Activated CD4-positive, alpha-beta T cell treated with anti-CD3 and anti-CD28 coated beads, Interleukin-2, amount 50 U/mL, for 48 hours (primary cell): ENCODE results near the gene IL3RA.
A peak's percentile ranks its signal among the peaks of the same experiment; 100 is the strongest.

ENCODE experiments used
- DNase-seq, 2 experiments: peaks; one replicate each; pipeline ENCODE4 v3.0.0-alpha.2; 2020

Gene IL3RA

DNA sequence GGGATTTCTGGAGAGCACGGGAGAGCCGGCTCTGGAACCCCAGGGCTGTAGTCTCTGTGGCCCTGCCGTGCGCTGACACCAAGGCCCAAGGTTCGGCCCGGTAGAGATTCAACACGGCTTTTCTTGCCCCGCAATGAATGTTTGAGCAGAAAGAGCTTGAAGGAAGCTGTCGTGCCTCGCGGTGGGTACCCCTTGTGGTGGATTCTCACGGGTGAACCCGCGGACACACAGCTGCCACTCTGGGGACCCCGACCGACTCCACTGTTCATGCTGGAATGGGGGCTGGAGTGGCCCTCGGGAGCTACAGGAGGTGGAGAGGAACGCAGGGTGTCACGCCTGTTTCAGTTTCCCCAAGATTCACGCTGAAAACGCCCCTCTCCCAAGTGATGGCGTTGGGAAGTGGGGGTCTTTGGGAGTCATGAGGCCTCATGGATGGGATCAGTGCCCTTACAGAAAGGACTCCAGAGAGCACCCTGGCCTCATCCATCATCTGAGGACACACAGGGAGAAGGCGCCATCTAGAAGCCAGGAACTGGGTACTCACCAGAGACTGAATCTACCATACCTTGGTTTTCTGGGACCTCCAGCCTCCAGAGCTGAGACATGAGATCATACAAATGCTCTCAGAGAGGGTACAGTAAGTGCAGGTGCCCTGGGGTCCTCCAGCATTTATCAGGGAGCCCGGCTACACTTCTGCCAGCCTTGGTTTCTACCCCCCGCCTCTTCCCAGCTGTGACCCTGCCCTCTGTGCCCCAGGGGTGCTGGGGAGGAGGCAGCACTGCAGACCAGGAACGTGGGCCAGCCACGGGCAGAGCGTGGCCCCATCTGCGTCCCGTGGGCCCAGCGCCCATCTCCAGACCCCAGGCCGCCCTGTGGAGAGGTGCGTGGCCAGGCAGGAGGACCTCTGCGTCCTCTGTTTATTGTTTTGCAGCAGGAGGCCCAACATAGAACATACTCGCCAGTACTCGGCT is 49.0 kb downstream of the IL3RA start:
- DNase-seq, result no peak

DNA sequence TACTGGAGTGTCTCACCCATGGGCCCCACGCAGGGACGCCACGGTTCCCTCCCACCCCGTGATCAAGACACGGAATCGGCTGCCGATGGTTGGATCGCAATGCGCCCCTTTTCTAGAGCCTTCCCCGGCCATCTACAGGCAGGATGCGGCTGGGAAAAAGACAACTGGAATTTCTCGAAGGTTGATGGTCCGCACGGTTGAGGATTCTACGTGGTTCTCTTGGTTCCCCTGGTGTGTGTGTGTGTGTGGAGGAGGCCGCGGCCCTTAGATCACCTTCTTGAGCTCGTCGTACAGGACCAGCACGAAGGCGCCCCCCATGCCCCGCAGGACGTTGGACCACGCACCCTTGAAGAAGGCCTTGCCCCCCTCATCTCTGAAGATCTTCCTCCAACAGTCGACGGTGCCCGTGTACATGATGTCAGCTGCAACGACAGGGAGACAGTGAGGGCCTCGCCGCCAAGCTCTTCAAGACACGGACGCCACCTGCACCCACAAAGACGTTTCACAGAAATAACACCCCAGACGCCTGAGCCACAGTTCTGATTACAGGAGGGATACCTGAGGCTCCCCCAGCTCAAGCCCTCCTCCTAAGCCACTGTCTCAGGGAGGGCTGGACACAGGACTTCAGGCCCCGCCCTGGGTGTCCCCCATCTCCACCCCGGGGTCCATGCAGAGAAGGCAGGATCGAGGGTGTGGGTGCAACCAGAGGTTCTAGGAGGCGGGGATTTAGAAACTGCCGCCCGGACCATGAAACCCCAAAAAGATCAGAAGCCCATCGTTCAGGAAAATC is 49.9 kb downstream of the IL3RA start:
- DNase-seq, result no peak

- DNase-seq, result no peak
Measured at GRCh38 chrX:1387141-1387776, 50.7 kb downstream of the IL3RA start.

- no peak for DNase-seq
Measured at GRCh38 chrX:1388651-1389050, 52.1 kb downstream of the IL3RA start.

GRCh38 chrX:1389181-1389992 is 52.8 kb downstream of the IL3RA start:
- DNase-seq, result no peak

DNA sequence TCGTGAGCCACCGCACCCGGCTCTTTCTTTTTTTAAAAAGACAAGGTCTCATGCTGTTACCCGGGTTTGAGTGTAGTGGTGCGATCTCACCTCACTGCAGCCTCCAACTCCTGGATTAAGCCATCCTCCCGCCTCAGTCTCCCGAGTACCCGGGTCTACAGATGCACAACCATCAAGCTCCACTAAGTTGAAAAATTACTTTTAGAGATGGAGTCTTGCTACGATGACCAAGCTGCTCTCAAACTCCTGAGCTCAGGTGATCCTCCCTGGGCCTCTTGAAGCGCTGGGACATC is 53.4 kb downstream of the IL3RA start:
- DNase-seq, result no peak

- DNase-seq, result no peak
Measured at GRCh38 chrX:1390621-1391369, 54.2 kb downstream of the IL3RA start.

DNA sequence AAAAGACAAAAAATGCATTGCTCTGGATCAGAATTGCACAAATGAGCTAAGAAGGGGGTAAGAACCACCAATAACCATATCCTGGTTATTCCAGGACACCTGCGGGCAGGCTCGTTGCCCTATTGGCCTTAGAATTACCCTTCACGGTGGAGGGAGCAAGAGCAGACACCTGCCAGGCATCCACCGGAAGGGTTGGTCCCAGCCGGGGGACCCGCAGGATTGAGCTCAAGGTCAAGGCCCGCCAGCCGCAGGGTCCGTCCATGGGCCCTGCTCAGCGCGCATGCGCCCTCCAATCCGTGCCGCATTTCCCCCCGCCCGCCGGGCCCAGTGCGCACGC is 54.8 kb downstream of the IL3RA start:
- no peak for DNase-seq

DNA sequence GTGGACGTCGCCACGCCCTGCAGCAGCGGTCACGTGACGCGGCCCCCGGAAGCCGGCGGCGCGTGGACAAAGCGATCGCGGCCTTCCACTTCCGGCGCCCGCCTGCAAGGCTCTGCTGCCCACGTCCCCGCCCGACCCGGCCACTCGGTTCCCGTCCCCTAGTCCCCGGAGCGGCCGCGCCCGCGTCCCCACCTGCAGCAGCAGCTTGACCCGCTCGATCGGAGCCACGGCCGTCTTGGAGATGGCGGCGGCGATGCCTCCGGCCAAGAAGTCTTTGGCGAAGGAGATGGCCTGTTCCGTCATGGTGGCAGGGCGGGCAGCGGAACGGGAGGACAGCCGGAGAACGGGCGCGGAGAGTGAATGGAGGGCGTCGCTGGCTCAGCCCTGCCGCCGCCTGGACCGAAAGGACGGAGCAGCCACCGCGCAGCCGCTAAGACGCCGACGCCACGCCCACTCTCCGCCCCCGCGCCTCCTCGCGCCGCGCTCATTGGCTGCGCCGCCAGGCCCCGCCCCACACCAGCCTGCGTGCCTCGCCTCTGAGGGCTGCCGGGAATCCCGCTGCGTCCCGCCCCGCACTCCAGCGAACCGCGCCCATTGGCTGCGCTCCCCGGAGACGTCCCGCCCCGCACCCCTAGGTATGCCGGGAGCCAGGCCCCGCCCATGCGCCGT is 55.3 kb downstream of the IL3RA start, which contains the start of gene SLC25A6:
TSS of gene SLC25A6 (minus strand) at position 407 of the 669 bp plus-strand sequence. CDS start at position 303, 104 bp downstream.
- peak; percentile 99 for DNase-seq

GRCh38 chrX:1392376-1393068 is 55.9 kb downstream of the IL3RA start:
- peak; percentile 60 to 66 for DNase-seq

DNA sequence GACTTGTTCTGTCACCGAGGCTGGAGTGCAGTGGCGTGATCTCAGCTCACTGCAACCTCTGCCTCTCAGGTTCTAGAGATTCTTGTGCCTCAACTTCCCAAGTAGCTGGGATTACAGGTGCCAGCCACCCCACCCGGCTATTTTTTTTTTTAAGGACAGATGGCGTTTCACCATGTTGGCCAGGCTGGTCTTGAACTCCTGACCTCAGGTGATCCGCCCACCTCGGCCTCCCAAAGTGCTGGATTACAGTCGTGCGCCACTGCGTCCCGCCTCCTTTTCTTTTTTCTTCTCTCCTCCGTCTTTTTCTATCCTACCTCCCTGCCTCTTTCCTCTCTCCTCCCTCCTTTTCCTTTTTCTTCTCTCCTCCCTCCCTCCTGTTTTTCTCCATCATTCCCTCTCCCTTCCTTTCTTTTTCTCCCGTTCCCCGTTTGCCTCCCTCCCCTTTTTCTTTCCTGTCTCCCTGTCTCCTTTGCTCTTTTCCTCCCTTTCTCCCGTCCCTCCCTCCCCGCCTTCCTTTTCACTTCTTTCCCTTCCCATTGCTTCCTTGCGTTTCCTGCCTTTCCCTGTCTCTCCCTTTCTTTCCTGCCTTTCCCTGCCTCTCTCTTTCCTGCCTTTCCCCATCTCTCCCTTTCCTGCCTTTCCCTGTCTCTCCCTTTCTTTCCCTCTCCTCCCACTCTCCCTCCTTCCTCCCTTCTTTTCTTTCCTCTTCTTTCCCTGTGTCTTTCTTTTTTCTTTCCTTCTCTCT is 57.5 kb downstream of the IL3RA start:
- no peak for DNase-seq

- DNase-seq, result peak in 1 of 2 experiments; percentile 5
Measured at GRCh38 chrX:1394731-1395501, 58.3 kb downstream of the IL3RA start.

- DNase-seq, result no peak
Measured at GRCh38 chrX:1395646-1396216, 59.1 kb downstream of the IL3RA start.

GRCh38 chrX:1397001-1397400 is 60.4 kb downstream of the IL3RA start:
- no peak for DNase-seq

DNA sequence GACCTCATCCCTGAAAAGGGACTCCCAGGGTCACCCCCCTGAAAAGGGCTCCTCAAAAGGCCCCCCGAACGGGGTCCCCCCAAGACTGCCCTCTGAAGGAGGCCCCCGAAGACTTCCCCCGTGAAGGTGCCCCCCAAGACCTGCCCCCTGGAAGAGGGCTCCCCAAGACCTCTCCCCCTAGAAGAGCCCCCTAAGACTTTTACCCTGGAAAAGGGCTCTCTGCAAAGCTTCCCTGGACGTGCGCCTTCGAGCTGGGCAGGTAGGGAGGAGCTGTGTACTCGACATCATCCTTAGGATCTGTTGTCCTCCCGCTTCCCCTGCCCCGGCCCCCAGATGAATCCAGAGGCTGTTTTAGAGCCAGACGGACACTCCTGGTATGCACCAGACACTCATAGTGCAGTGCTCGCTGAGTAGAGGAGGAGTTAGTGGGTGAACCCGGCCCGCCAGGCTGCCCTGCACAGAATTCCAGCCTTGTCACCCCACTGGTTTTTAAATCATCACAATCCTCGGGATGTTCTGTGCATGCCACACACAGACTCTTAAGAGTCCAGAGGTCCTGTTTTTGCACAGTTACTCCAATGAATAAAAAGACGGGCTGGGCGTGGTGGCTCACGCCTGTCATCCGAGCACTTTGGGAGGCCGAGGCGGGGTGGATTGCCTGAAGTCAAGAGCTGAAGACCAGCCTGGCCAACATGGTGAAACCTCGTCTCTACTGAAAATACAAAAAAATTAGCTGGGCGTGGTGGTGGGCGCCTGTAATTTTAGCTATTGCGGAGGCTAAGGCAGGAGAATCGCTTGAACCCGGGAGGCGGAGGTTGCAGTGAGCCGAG is 61.1 kb downstream of the IL3RA start:
- DNase-seq, result no peak

GRCh38 chrX:1398431-1399340 is 62.1 kb downstream of the IL3RA start:
- DNase-seq, result no peak

GRCh38 chrX:1400049-1400448 is 63.5 kb downstream of the IL3RA start:
- no peak for DNase-seq
